Measurements from ENCODE around the gene ENTREP3. TPM values are rescaled to one million over a fixed set of nuclear protein-coding genes. Genes with fewer than 3 reads are reported as not detected.
A peak's percentile ranks its signal among the peaks of the same experiment; 100 is the strongest.

ENTREP3 gene, protein sequence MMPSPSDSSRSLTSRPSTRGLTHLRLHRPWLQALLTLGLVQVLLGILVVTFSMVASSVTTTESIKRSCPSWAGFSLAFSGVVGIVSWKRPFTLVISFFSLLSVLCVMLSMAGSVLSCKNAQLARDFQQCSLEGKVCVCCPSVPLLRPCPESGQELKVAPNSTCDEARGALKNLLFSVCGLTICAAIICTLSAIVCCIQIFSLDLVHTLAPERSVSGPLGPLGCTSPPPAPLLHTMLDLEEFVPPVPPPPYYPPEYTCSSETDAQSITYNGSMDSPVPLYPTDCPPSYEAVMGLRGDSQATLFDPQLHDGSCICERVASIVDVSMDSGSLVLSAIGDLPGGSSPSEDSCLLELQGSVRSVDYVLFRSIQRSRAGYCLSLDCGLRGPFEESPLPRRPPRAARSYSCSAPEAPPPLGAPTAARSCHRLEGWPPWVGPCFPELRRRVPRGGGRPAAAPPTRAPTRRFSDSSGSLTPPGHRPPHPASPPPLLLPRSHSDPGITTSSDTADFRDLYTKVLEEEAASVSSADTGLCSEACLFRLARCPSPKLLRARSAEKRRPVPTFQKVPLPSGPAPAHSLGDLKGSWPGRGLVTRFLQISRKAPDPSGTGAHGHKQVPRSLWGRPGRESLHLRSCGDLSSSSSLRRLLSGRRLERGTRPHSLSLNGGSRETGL
- 19.4 TPM for polyA plus RNA-seq
- long read RNA-seq, donor 1, partial matches to known transcripts = 0 of 2 reads
- long read RNA-seq, donor 1, other reads (novel, unspliced or antisense) = 0 of 2 reads
- long read RNA-seq, donor 2, partial matches to known transcripts = 0 of 2 reads
- long read RNA-seq, donor 2, other reads (novel, unspliced or antisense) = 0 of 2 reads
- long read RNA-seq, donor 3 = 0 reads
- long read RNA-seq, donor 4 = 0 reads
- long read RNA-seq, donor 5 = 0 reads
- long read RNA-seq, donor 6, partial matches to known transcripts = 0 of 2 reads
- long read RNA-seq, donor 6, other reads (novel, unspliced or antisense) = 0 of 2 reads
- long read RNA-seq, donor 7, partial matches to known transcripts = 0 of 2 reads
- long read RNA-seq, donor 7, other reads (novel, unspliced or antisense) = 0 of 2 reads
- long read RNA-seq, donor 8, partial matches to known transcripts = 0 of 3 reads
- long read RNA-seq, donor 8, other reads (novel, unspliced or antisense) = 0 of 3 reads
- long read RNA-seq, donor 9, partial matches to known transcripts = 0 of 1 reads
- long read RNA-seq, donor 9, other reads (novel, unspliced or antisense) = 0 of 1 reads
- long read RNA-seq, donor 10, partial matches to known transcripts = 0 of 5 reads
- long read RNA-seq, donor 10, other reads (novel, unspliced or antisense) = 0 of 5 reads
- long read RNA-seq, donor 11, partial matches to known transcripts = 0 of 2 reads
- long read RNA-seq, donor 11, other reads (novel, unspliced or antisense) = 0 of 2 reads

DNA sequence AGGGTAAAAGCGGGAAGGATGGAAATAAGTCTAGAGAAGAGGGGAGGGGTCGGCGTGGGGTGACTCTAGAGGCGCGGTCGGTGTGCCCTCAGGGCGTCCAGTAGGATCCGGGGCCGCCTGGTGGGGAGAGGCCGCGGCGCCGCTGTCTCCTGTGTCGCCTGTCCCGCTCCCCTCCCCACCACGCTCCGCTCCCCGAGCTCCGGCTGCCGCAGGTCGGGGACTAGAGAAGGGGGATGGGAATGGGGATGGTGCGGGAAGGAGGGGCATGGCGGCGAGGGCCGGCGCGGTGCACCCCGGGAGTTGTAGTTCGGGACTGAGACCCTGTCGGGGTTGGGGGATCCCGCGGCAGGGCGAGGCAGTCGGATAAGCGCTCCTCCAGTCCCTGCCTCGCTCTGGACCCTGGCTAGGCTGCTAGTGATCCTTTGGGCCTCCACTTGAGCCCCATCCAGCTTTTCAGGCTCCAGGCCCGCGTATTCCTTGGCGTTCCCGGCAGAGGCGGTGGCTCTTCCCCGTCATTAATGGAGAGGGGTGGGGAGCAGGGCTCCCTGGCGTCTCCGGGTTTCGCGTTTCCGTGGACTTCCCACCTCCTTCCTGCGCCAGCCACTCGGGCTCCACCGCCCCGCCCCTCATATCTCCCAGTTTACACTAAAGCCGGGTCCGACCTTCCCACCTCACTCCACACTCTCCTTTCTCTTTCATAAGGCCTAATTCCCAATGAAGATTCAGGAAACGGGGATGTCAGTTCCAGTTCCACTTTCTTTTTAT is at the start of gene ENTREP3:
TSS of gene ENTREP3 (minus strand) at position 241 of the 765 bp plus-strand sequence. CDS start 606 bp downstream, outside the sequence.
- DNase-seq = peak; percentile 82 to 93
- peaks cover 18% of the 10 kb centered on the region for H3K4me1 ChIP-seq (ENCODE audit: control insufficient read depth, insufficient read depth, low read length)
- peak within 1 kb of the TSS; percentile 91 for H3K4me3 ChIP-seq (ENCODE audit: low read length)
- H3K9me3 ChIP-seq (ENCODE audit: control insufficient read depth, low read depth, low read length) = no peaks in the 10 kb centered on the region
- WGBS (ENCODE audit: insufficient coverage, low lambda C conversion rate) = 2% methylated on average over 8 of the region's 54 CpGs
- peak within 1 kb of the TSS; percentile 99 for H3K27ac ChIP-seq (ENCODE audit: low read length)
- H3K36me3 ChIP-seq (ENCODE audit: control insufficient read depth, insufficient read depth, low read length) = peaks cover 23% of the 10 kb centered on the region
- no peaks in the 10 kb centered on the region for H3K27me3 ChIP-seq (ENCODE audit: control insufficient read depth, insufficient read depth, low read length)

DNA sequence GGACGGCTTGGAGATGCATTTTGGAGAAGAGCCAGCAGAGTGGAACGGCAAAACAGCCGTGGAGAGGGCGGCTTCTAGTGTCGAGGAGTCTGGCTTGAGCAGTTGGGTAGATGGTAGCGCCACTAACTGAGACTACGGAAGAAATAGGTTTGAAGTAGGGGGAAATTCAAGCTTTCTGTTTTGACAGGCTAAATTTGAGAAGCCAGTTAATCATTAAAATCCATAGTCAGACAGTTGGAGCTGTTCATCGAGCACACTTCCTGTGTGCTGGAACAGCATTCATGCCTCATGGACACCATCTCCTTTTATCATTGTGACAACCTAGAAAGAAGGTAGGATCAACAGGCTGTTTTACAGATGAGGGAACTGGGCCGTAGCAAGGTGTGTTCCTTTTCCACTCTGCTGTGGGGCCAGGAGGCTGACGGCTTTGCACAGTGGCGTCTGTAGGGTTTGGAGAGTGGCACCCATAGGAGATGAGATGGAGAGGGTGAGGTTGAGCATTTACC is 49.3 kb upstream of the ENTREP3 start:
- Histone ChIP-seq H3K4me3 (ENCODE audit: low read length) (no peak overlapping the region), H3K36me3 (ENCODE audit: control insufficient read depth, insufficient read depth, low read length) (no peaks in the 10 kb centered on the region), H3K4me1 (ENCODE audit: control insufficient read depth, insufficient read depth, low read length) (peaks cover 30% of the 10 kb centered on the region), H3K27me3 (ENCODE audit: control insufficient read depth, insufficient read depth, low read length) (no peaks in the 10 kb centered on the region), H3K27ac (ENCODE audit: low read length) (no peak overlapping the region), H3K9me3 (ENCODE audit: control insufficient read depth, low read depth, low read length) (no peaks in the 10 kb centered on the region)
- WGBS (ENCODE audit: insufficient coverage, low lambda C conversion rate) = 86% methylated on average over 4 of the region's 11 CpGs
- peak in 1 of 2 donors; percentile 38 for DNase-seq

GRCh38 chr1:155301342-155301841 is 46.1 kb upstream of the ENTREP3 start, which contains the start of gene PKLR:
Gene PKLR, minus strand, starts transcription at chr1:155301438. Its CDS starts 43 bp downstream, at chr1:155301395.
- H3K9me3 ChIP-seq (ENCODE audit: control insufficient read depth, low read depth, low read length) = no peaks in the 10 kb centered on the region
- peaks cover 9% of the 10 kb centered on the region for H3K27me3 ChIP-seq (ENCODE audit: control insufficient read depth, insufficient read depth, low read length)
- no peaks in the 10 kb centered on the region for H3K36me3 ChIP-seq (ENCODE audit: control insufficient read depth, insufficient read depth, low read length)
- H3K4me3 ChIP-seq (ENCODE audit: low read length) = peak within 1 kb of the TSS; percentile 16
- H3K4me1 ChIP-seq (ENCODE audit: control insufficient read depth, insufficient read depth, low read length) = peaks cover 34% of the 10 kb centered on the region
- whole genome bisulfite sequencing (ENCODE audit: insufficient coverage, low lambda C conversion rate) = 67% methylated on average over 1 of the region's 5 CpGs
- DNase-seq = no peak
- peak within 1 kb of the TSS; percentile 83 for H3K27ac ChIP-seq (ENCODE audit: low read length)

DNA sequence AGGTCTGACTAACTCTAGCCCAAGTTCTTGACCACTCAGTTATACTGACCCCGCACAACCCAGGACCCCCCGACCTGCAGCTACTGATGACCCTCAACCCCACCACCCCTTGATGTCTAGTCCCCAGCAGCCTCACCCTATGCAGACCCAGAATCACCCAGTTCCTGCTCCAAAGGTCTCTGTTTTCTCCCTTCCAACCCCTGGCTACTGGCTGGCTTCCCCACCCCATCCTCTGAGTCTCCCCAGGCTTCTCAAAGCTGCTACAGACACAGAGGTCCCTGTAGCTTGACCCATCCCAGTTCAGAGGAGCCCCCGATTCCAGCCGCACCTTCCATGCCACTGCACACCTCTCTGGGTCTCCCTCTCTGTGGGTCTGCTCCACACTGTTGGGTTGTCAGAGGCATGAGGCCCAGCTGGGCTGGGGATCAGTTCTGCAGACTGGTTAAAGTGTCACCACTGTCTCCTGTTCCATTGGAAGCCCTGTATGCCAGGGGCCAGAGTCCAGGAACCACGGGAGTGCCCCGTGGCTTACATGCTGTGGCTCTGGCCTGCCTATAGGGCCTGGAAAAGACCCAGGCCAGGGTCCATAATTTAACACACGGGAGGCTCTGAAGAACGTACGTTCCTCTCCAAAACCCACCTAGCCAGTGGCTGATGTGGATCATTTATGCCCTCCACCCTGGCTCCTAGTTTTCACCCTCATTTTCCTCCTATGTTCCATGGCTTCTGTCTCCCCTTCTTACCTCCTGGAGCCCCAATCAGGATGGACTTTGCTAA is 45.5 kb upstream of the ENTREP3 start:
- peak overlapping the region; percentile 83 for H3K27ac ChIP-seq (ENCODE audit: low read length)
- peak; percentile 86 to 94 for DNase-seq
- peak overlapping the region; percentile 16 for H3K4me3 ChIP-seq (ENCODE audit: low read length)
- peaks cover 2% of the 10 kb centered on the region for H3K36me3 ChIP-seq (ENCODE audit: control insufficient read depth, insufficient read depth, low read length)
- peaks cover 15% of the 10 kb centered on the region for H3K27me3 ChIP-seq (ENCODE audit: control insufficient read depth, insufficient read depth, low read length)
- H3K9me3 ChIP-seq (ENCODE audit: control insufficient read depth, low read depth, low read length) = no peaks in the 10 kb centered on the region
- peaks cover 34% of the 10 kb centered on the region for H3K4me1 ChIP-seq (ENCODE audit: control insufficient read depth, insufficient read depth, low read length)
- no CpG with 5 or more reads among the region's 9 CpGs for WGBS (ENCODE audit: insufficient coverage, low lambda C conversion rate)

- Histone ChIP-seq H3K9me3 (ENCODE audit: control insufficient read depth, low read depth, low read length) (peaks cover 4% of the 10 kb centered on the region), H3K4me3 (ENCODE audit: low read length) (peak overlapping the region; percentile 16), H3K27me3 (ENCODE audit: control insufficient read depth, insufficient read depth, low read length) (peaks cover 22% of the 10 kb centered on the region), H3K4me1 (ENCODE audit: control insufficient read depth, insufficient read depth, low read length) (peaks cover 34% of the 10 kb centered on the region), H3K27ac (ENCODE audit: low read length) (peak overlapping the region; percentile 83), H3K36me3 (ENCODE audit: control insufficient read depth, insufficient read depth, low read length) (peaks cover 3% of the 10 kb centered on the region)
- no CpG with 5 or more reads among the region's 8 CpGs for WGBS (ENCODE audit: insufficient coverage, low lambda C conversion rate)
- DNase-seq = no peak
Observed at GRCh38 chr1:155300024-155300423, 44.7 kb upstream of the ENTREP3 start.

DNA sequence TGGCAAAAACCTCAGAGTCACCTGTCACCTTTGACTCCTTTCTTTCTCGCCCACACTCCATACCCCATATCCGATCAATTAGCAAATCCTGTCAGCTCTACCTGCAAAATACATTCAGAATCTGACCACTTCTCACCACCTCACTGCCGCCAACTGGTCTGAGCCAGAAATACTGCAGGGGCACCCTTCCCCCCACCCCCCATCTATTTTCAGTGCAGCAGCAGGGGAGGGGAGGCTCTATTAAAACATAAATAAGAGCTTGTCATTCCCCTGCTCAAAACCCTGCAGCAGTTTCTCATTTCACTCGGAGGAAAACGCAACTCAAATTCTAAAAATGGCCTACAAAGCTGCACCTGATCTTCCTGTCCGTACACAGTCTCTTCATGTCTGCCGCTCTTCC is 42.1 kb upstream of the ENTREP3 start:
- WGBS (ENCODE audit: insufficient coverage, low lambda C conversion rate) = 73% methylated on average over 4 of the region's 7 CpGs
- peaks cover 27% of the 10 kb centered on the region for H3K4me1 ChIP-seq (ENCODE audit: control insufficient read depth, insufficient read depth, low read length)
- peaks cover 6% of the 10 kb centered on the region for H3K36me3 ChIP-seq (ENCODE audit: control insufficient read depth, insufficient read depth, low read length)
- H3K27ac ChIP-seq (ENCODE audit: low read length) = no peak overlapping the region
- DNase-seq = no peak
- no peak overlapping the region for H3K4me3 ChIP-seq (ENCODE audit: low read length)
- peaks cover 36% of the 10 kb centered on the region for H3K27me3 ChIP-seq (ENCODE audit: control insufficient read depth, insufficient read depth, low read length)
- peaks cover 4% of the 10 kb centered on the region for H3K9me3 ChIP-seq (ENCODE audit: control insufficient read depth, low read depth, low read length)

GRCh38 chr1:155296661-155297060 is 41.4 kb upstream of the ENTREP3 start:
- peaks cover 4% of the 10 kb centered on the region for H3K9me3 ChIP-seq (ENCODE audit: control insufficient read depth, low read depth, low read length)
- no peak for DNase-seq
- no peak overlapping the region for H3K4me3 ChIP-seq (ENCODE audit: low read length)
- WGBS (ENCODE audit: insufficient coverage, low lambda C conversion rate) = 100% methylated on average over 2 of the region's 3 CpGs
- H3K27me3 ChIP-seq (ENCODE audit: control insufficient read depth, insufficient read depth, low read length) = peaks cover 36% of the 10 kb centered on the region
- peaks cover 6% of the 10 kb centered on the region for H3K36me3 ChIP-seq (ENCODE audit: control insufficient read depth, insufficient read depth, low read length)
- H3K4me1 ChIP-seq (ENCODE audit: control insufficient read depth, insufficient read depth, low read length) = peaks cover 23% of the 10 kb centered on the region
- H3K27ac ChIP-seq (ENCODE audit: low read length) = no peak overlapping the region

DNA sequence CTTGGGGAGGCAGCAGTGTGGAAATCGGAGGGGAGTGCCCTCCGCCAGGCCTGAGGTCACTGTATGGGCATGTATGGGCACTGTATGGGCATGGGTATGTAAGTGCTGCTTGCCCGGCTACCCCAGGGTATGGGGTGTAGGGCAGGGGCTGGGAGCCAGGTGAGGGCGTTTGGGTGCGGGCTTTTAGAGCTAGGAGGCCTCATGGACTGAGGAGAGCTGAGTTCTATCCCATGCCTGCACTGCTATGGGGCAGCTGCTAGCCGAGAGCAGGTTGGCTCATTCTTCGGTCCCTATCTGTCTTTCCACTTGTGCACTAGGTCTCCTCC is 40.6 kb upstream of the ENTREP3 start:
- Histone ChIP-seq H3K4me1 (ENCODE audit: control insufficient read depth, insufficient read depth, low read length) (peaks cover 16% of the 10 kb centered on the region), H3K36me3 (ENCODE audit: control insufficient read depth, insufficient read depth, low read length) (peaks cover 6% of the 10 kb centered on the region), H3K27me3 (ENCODE audit: control insufficient read depth, insufficient read depth, low read length) (peaks cover 36% of the 10 kb centered on the region), H3K4me3 (ENCODE audit: low read length) (no peak overlapping the region), H3K27ac (ENCODE audit: low read length) (no peak overlapping the region), H3K9me3 (ENCODE audit: control insufficient read depth, low read depth, low read length) (peaks cover 4% of the 10 kb centered on the region)
- WGBS (ENCODE audit: insufficient coverage, low lambda C conversion rate) = 100% methylated on average over 1 of the region's 7 CpGs
- DNase-seq = no peak

All from large intestine (tissue), 12 donors.